ENCODE measurements around the gene RBM4B.

GRCh38 chr11:66628061-66628603, 49.6 kb downstream of the RBM4B start:
- TF ChIP-seq CTCF (IDR thresholded peaks at IDR 0.05) (no peak), EP300 (IDR thresholded peaks at IDR 0.05) (no peak), POLR2A (IDR thresholded peaks at IDR 0.05) (no peak), POLR2AphosphoS5 (IDR thresholded peaks at IDR 0.05) (no peak)

Data from stomach (tissue), 4 donors.